Activated T-cell treated with anti-CD3 and anti-CD28 coated beads, Interleukin-2, amount 50 U/mL, for 72 hours (primary cell): ENCODE data around the gene SELENOW. TPM values are rescaled to one million over a fixed set of nuclear protein-coding genes. Genes with fewer than 3 reads are reported as not detected.
A peak's percentile ranks its signal among the peaks of the same experiment; 100 is the strongest.
"Not testable (repeated sequence)": the region's sequence is repeated elsewhere in the genome, so short reads cannot be mapped to it uniquely, and the experiment has no call there.

Experiments used
- ATAC-seq, 2 donors: fragments of 150-1000 bp; cut with Tn5 transposase; replicated peaks in 1 of 2; 2 replicates each; pipeline ENCODE4 v1.10.0; 2021; ENCODE audit warnings: moderate library complexity in 2 of 2, mild to moderate bottlenecking in 1 of 2
- DNase-seq, 2 donors: peaks; one replicate each; pipeline ENCODE4 v3.0.0; 2021 to 2022; ENCODE audit warnings: mixed read lengths in 1 of 2
- H3K27ac Mint-ChIP-seq: one replicate; pipeline ENCODE4 v1.8.0; 2022; ENCODE audit warnings: mild to moderate bottlenecking, moderate library complexity, mixed read lengths
- H3K27me3 Mint-ChIP-seq: one replicate; pipeline ENCODE4 v1.8.0; 2022; ENCODE audit warnings: low read depth, mixed read lengths
- H3K36me3 Mint-ChIP-seq, 2 donors: one replicate each; pipeline ENCODE4 v1.8.0; 2022; ENCODE audit warnings: mixed read lengths in 2 of 2, mild to moderate bottlenecking in 1 of 2; ENCODE audit not compliant: insufficient read depth in 2 of 2
- H3K4me1 Mint-ChIP-seq: one replicate; pipeline ENCODE4 v1.8.0; 2022; ENCODE audit warnings: low read depth, mixed read lengths
- H3K4me3 Mint-ChIP-seq, 2 donors: one replicate each; pipeline ENCODE4 v1.8.0; 2022; ENCODE audit warnings: mild to moderate bottlenecking in 2 of 2, mixed read lengths in 2 of 2, moderate library complexity in 2 of 2
- H3K9me3 Mint-ChIP-seq, 2 donors: one replicate each; pipeline ENCODE4 v1.8.0; 2022; ENCODE audit warnings: mixed read lengths in 2 of 2
- total RNA-seq, 2 donors: library from RNA; stranded (reverse); gene quantifications; one replicate each; pipeline ENCODE4 v1.2.3, GENCODE V29; 2022

Gene SELENOW
- total RNA-seq, 2 donors from 2014 or later, result 73.4 to 79.5 TPM

DNA sequence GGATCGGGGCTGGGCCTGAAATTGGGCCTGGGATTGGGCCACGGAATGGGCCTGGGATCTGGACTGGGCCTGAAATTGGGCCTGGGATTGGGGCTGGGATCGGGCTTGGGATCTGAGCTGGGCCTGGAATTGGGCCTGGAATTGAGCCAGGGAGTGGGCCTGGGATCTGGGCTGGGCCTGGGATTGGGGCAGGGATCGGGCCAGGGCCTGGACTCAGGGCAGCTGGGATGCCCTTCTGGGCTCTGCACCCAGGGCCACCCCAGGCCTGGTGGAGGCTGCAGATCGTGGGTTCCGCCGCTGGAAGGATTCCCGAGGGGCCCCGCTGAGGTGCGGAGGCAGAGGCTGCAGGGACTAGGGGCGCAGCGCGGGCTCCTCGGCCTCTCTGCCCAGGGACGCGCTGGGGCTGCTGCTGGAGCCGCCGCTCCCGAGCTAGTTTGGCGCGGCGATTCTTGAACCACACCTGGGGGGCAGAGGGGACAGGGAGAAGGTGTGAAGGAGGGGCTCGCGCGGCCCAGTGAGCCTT, 24.1 kb downstream of the SELENOW start:
- peaks cover 2 to 3% of the 10 kb centered on the region in 2 donors for H3K9me3 Mint-ChIP-seq

DNA sequence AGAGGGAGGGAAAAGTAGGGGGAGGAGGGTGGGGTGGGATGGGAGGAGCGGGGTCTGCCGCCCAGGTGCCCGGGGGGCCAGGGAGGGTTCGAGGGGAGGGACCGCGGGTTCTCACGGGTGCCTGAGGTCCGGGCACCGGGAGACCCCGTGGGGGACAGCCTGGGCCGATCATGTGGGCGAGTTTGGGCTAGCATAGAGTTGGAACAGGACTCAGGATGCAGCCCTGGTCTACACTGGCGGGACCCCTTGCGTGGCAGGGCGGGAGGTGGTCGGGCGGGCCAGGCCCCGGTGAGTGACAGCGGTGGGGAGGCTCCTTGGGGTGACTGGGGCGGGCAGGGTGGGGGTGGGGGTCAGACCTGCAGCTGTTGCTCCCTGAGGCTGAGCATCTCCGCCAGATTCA, 24.6 kb downstream of the SELENOW start:
- H3K9me3 Mint-ChIP-seq, DNase-seq, ATAC-seq, H3K27ac Mint-ChIP-seq, H3K4me3 Mint-ChIP-seq, H3K27me3 Mint-ChIP-seq, H3K4me1 Mint-ChIP-seq, H3K36me3 Mint-ChIP-seq: not testable (repeated sequence)

More for the DNA sequence above, 24.1 kb downstream of the SELENOW start:
- peaks cover 0 to 3% of the 10 kb centered on the region in 2 donors for H3K36me3 Mint-ChIP-seq
- H3K27me3 Mint-ChIP-seq, result peaks cover 5% of the 10 kb centered on the region
- ATAC-seq, result no peak
- H3K4me1 Mint-ChIP-seq, result no peaks in the 10 kb centered on the region
- H3K4me3 Mint-ChIP-seq, result no peak overlapping the region
- no peak overlapping the region for H3K27ac Mint-ChIP-seq
- DNase-seq, result no peak

DNA sequence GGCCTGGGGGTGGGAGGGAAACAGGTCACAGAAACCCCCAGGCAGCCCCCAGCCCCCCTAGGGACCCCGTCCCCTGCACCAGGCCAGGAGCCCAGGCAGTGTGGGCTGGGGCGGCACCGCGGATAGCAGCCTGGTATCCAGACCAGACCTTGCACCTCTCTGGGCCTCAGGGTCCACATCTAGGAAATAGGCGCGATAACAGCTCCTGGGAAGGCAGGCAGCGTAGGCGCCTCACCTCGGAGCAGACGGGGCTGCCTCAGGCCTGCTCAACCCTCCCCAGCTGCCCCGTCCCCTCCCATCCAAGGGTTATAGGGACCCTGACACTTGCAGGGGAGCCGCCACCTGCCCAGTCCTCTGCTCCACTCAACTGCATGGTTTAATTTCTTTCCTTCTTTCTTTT, 25.2 kb downstream of the SELENOW start:
- not testable (repeated sequence) for H3K4me3 Mint-ChIP-seq, H3K4me1 Mint-ChIP-seq, H3K36me3 Mint-ChIP-seq, ATAC-seq, H3K27ac Mint-ChIP-seq, DNase-seq, H3K9me3 Mint-ChIP-seq, H3K27me3 Mint-ChIP-seq

DNA sequence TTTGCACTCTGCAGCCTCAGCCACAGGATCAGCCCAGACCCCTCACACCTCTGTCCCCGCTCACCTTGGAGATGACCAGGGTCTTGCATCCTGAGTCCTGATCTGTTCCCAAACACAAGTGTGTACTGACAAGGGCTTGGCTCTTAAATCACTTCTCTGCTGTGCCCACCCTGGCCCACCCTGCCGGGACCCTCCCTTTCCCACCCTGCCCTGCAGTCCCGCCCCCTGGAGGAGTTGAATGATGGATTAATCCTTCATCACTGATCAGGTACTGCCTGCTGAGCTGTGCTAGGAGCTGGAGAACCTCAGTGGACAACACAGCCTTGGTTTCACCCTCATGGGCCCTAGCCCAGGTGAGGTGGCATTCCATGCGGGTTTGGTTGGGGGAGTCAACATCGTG, 25.9 kb downstream of the SELENOW start, which contains the start of gene TPRX1:
TSS of gene TPRX1 (minus strand) at position 101 of the 400 bp plus-strand sequence. CDS start at position 89, 12 bp downstream.
- not testable (repeated sequence) for H3K9me3 Mint-ChIP-seq, H3K4me3 Mint-ChIP-seq, H3K4me1 Mint-ChIP-seq, H3K36me3 Mint-ChIP-seq, H3K27ac Mint-ChIP-seq, ATAC-seq, H3K27me3 Mint-ChIP-seq, DNase-seq

DNA sequence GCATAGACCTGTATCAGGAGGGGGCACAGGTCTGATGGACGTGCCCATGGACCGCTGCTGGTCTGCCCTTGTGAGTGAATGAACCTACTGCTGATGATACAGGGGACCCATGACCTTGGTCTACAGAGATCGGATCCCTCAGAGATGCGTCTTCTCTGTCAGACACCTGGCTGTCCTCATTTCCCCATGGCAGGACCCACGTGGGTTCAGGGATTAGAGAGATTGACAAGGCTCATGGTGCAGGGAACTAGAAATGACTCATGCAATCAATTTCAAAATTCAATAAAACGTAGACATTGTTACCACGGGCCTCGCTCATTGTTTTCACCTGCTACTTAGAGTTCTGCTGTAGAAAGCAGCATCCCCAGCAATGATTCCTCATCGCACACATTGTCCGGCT, 26.8 kb downstream of the SELENOW start:
- Mint-ChIP-seq H3K4me3 (no peak overlapping the region), H3K36me3 (peaks cover 0 to 3% of the 10 kb centered on the region in 2 donors)
- no peak for ATAC-seq

DNA sequence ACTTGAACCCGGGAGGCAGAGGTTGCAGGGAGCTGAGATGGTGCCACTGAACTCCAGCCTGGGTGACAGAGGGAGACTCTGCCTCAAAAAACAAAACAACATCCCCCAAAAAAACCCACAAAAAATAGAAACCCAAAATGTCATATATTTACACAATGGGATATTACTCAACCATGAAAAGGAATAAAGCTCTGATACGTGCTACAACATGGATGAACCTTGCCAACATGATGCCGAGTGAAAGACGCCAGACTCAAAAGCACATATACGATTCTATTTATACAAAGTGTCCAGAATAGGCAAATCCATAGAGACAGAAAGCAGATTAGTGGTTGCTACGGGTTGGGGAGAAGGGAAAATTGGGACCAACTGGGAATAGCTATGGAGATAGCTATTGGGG, 27.9 kb downstream of the SELENOW start:
- DNase-seq (no peak), ATAC-seq (no peak)
- Mint-ChIP-seq H3K4me1 (no peaks in the 10 kb centered on the region), H3K9me3 (no peaks in the 10 kb centered on the region), H3K4me3 (no peak overlapping the region), H3K27ac (no peak overlapping the region), H3K36me3 (no peaks in the 10 kb centered on the region), H3K27me3 (no peaks in the 10 kb centered on the region)

More for the DNA sequence above, 26.8 kb downstream of the SELENOW start:
- no peaks in the 10 kb centered on the region for H3K27me3 Mint-ChIP-seq
- no peak for DNase-seq
- no peak overlapping the region for H3K27ac Mint-ChIP-seq
- H3K4me1 Mint-ChIP-seq, result no peaks in the 10 kb centered on the region
- H3K9me3 Mint-ChIP-seq, result peaks cover 2 to 3% of the 10 kb centered on the region in 2 donors

DNA sequence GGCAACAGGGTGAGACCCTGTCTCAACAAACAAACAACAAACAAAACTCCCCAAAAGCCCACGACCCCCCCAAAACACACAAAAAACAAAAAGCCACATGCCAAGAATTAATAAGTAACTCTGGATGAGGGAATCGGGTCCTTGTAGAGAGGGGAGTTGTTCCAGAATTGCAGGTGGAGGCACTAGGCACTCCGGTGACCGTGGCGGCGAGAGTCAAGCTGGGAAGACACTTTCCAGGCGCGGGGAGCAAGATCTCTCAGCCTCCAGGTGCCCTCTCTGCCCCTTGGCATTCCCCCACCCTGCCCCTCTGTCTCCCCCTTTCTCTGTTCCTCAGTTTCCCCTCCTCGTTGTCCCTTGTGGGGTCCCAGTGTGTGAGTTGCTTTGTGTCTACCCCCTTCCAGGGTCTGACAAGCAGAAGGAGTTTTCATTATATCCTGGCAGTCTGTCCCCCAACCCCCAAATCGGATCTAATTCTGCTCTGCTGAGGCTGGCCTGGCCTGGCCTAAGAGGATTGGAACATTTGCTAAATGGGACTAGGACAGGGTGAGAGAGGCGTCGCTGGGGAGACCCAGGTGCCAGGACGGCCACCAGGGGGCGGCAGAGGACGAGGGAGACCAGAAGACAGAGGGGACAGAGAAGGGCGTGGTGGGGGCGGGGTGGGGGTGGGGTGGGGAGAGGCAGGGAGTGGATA, 34.9 kb downstream of the SELENOW start:
- H3K36me3 Mint-ChIP-seq, result no peaks in the 10 kb centered on the region
- no peaks in the 10 kb centered on the region for H3K9me3 Mint-ChIP-seq
- H3K4me3 Mint-ChIP-seq, result no peak overlapping the region
- ATAC-seq (peak; percentile 77 to 78), DNase-seq (peak; percentile 83 to 85)
- H3K27me3 Mint-ChIP-seq, result peaks cover 8% of the 10 kb centered on the region
- no peak overlapping the region for H3K27ac Mint-ChIP-seq
- no peaks in the 10 kb centered on the region for H3K4me1 Mint-ChIP-seq

DNA sequence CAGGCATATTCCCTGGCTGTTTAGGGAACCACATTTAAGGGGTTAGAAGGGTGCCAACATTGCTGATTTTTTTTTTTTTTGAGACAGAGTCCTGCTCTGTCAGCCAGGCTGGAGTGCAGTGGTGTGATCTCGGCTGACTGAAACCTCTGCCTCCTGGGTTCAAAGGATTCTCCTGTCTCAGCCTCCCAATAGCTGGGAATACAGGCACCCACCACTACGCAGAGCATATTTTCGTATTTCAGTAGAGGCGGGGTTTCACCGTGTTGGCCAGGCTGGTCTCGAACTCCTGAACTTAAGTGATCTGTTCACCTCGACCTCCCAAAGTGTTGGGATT, 35.5 kb downstream of the SELENOW start:
- ATAC-seq (peak in 1 of 2 donors; percentile 11), DNase-seq (no peak)
- H3K4me3 Mint-ChIP-seq, result no peak overlapping the region
- no peaks in the 10 kb centered on the region for H3K36me3 Mint-ChIP-seq
- H3K9me3 Mint-ChIP-seq, result no peaks in the 10 kb centered on the region
- no peaks in the 10 kb centered on the region for H3K4me1 Mint-ChIP-seq
- H3K27me3 Mint-ChIP-seq, result peaks cover 13% of the 10 kb centered on the region
- H3K27ac Mint-ChIP-seq, result no peak overlapping the region

DNA sequence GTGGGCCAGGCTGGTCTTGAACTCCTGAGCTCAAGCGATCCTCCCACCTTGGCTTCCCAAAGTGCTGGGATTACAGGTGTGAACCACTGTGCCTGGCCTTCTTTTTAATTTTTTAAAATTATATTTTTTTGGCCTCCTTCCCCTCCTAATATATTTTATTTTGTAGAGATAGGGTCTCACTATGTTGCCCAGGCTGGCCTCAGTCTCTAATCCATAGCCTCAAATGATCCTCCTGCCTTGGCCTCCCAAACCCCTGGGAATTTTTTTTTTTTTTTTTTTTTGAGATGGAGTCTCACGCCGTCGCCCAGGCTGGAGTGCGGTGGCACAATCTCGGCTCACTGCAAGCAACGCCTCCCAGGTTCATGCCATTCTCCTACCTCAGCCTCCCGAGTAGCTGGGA, 37.8 kb downstream of the SELENOW start:
- ATAC-seq, H3K27ac Mint-ChIP-seq, H3K36me3 Mint-ChIP-seq, DNase-seq, H3K4me1 Mint-ChIP-seq, H3K9me3 Mint-ChIP-seq, H3K4me3 Mint-ChIP-seq: not testable (repeated sequence)
- peaks cover 36% of the 10 kb centered on the region for H3K27me3 Mint-ChIP-seq

DNA sequence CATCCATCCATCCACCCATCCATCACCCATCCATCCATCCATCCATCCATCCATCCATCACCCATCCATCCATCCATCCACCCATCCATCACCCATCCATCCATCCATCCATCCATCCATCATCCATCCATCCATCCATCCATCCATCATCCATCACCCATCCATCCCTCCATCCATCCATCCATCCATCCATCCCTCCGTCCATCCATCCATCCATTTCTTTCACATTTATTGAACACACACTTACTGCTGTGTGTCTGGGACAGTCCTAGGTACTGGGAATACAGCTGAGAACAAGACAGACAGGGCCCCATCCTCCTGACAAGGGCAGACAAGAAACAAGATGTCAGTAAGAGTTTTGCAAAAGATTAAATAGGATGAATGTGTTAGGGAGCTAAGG, 39.7 kb downstream of the SELENOW start:
- not testable (repeated sequence) for H3K4me1 Mint-ChIP-seq, H3K4me3 Mint-ChIP-seq, H3K9me3 Mint-ChIP-seq, DNase-seq, ATAC-seq, H3K36me3 Mint-ChIP-seq, H3K27ac Mint-ChIP-seq
- H3K27me3 Mint-ChIP-seq, result peaks cover 38% of the 10 kb centered on the region

DNA sequence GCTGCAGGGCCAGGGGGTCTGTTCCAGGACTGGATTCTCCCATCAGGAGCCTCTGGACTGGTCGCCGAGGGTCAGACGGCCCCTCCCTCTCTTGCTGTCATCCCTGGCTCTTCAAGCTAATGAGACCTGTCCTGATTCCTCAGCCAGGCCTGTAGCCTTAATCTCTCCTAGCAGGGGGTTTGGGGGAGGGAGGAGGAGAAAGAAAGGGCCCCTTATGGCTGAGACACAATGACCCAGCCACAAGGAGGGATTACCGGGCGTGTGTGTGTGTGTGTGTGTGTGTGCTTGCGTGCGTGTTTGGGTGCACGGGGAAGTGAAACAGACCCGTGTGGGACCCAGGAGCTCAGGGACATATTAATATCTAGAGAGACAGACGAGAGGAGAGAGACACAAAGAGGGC, 41.4 kb downstream of the SELENOW start:
- peaks cover 38% of the 10 kb centered on the region for H3K27me3 Mint-ChIP-seq
- H3K36me3 Mint-ChIP-seq, result no peaks in the 10 kb centered on the region
- peaks cover 5% of the 10 kb centered on the region for H3K4me1 Mint-ChIP-seq
- no peaks in the 10 kb centered on the region for H3K9me3 Mint-ChIP-seq
- DNase-seq (no peak), ATAC-seq (no peak)
- H3K4me3 Mint-ChIP-seq, result peak overlapping the region in 1 of 2 donors; percentile 6
- no peak overlapping the region for H3K27ac Mint-ChIP-seq

DNA sequence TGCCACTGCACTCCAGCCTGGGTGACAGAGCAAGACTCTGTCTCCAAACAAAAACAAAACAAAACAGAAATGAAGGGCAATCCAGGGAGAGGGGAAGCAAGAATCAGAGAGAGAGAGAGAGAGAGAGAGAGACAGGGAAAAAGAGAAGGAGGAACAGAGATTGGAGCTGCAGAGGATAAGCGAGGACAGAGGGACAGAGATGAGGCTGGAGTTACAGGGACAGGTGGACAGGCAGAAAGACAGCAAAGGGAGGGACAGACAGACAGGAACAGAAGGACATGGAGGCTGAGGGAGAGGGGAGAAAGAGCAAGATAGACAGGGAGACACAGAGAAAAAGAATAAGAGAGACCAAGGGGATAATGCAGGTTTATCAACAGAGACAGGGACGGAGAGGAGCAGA, 41.9 kb downstream of the SELENOW start:
- Mint-ChIP-seq H3K36me3 (no peaks in the 10 kb centered on the region), H3K9me3 (no peaks in the 10 kb centered on the region), H3K27me3 (peaks cover 38% of the 10 kb centered on the region), H3K4me3 (no peak overlapping the region), H3K27ac (no peak overlapping the region), H3K4me1 (peaks cover 5% of the 10 kb centered on the region)
- DNase-seq, result no peak
- ATAC-seq, result no peak

DNA sequence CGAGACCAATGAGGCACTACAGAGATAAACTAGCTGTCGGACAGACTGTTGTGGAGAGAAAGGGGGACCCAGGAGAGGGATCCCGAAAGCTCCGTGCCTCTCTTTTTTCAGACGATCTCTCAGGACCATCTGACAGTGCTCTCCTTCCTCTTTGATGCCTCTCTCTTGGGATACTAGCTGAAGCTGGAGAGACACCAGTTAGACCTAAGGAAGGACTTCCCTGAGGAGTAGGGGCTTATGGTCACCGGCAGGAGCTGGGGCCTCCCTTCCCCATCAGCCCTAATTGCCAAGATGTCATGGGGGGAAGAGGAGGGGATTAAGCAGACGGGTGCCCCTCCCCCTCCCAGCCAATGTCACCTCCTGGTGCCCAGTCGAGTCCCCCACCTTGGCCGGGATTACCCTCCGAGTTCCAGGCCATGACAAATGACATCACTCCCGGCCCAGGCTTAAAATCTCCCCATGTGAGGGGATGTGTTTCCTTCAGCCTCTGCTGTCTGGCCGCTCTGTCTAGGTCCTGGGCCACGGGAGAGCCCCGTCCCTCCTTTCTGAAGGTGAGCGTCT, 43.0 kb downstream of the SELENOW start, which contains the start of gene CRX:
TSS of gene CRX (plus strand) at position 478 of the 561 bp plus-strand sequence. CDS start 12,507 bp downstream, outside the sequence.
- H3K4me1 Mint-ChIP-seq, result peaks cover 5% of the 10 kb centered on the region
- H3K27me3 Mint-ChIP-seq, result peaks cover 38% of the 10 kb centered on the region
- no peaks in the 10 kb centered on the region for H3K9me3 Mint-ChIP-seq
- no peak within 1 kb of the TSS for H3K4me3 Mint-ChIP-seq
- no peaks in the 10 kb centered on the region for H3K36me3 Mint-ChIP-seq
- ATAC-seq (no peak), DNase-seq (no peak)
- H3K27ac Mint-ChIP-seq, result no peak within 1 kb of the TSS
